Measurements from ENCODE around the gene C14orf119.
A peak's percentile ranks its signal among the peaks of the same experiment; 100 is the strongest.

The C14orf119 gene

DNA sequence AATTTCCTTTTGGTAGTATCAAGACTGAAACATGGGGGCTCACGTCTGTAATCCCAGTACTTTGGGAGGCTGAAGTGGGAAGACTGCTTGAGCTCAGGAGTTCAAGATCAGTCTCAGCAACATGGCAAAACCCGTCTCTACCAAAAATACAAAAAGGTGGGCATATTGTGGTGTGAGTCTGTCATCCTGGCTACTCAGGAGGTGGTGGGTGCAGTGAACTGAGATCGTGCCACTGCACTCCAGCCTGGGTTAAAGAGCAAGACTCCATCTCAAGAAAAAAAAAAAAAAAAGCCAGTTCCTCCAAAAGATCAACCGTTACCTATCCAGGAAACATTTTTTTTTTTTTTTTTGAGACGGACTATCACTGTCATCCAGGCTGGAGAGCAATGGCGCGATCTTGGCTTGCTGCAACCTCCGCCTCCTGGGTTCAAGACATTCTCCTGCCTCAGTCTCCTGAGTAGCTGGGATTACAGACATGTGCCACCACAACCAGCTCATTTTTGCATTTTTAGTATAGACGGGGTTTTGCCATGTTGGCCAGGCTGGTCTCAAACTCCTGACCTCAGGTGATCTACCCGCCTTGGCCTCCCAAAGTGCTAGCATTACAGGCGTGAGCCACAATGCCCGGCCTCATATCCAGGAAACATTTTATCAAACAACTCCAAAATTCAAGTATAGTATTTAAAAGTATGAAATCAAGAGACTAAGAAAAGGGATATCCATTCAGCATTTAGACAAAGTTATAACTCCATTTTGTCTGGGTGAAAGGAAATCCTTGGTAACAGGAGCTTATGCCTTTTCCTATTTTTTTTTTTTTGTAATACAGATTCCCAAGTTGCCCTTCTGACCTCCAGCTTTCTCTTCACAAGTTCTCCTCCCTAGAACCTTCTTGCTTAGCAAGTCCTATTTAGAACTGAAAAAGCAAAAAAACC, 3.7 kb upstream of the C14orf119 start:
- Histone ChIP-seq H3K9me2 (ENCODE audit: low read depth, low read length) (no peaks in the 10 kb centered on the region), H4K20me1 (ENCODE audit: insufficient read depth, low read length) (no peaks in the 10 kb centered on the region), H3K79me2 (ENCODE audit: insufficient read depth, low read length) (peaks cover 30% of the 10 kb centered on the region), H3K36me3 (ENCODE audit: insufficient read depth, low read length) (peaks cover 68% of the 10 kb centered on the region), H3K27ac (ENCODE audit: low read depth, low read length, poor library complexity, severe bottlenecking) (no peak overlapping the region), H3K9me3 (ENCODE audit: low read length) (no peaks in the 10 kb centered on the region), H2AFZ (ENCODE audit: low read length) (no peak overlapping the region), H3K4me2 (ENCODE audit: low read length) (no peak overlapping the region), H3K4me3 (ENCODE audit: low read depth, low read length, poor library complexity, severe bottlenecking) (no peak overlapping the region), H3F3A (ENCODE audit: insufficient read depth, low read length) (no peaks in the 10 kb centered on the region), H3K4me1 (ENCODE audit: insufficient read depth, low read length, severe bottlenecking) (peaks cover 21% of the 10 kb centered on the region), H3K27me3 (ENCODE audit: insufficient read depth, low read length) (no peaks in the 10 kb centered on the region), H3K9ac (ENCODE audit: low read length) (no peak overlapping the region)
- no peak for TF ChIP-seq EZH2 (IDR thresholded peaks at IDR 0.05; ENCODE audit: borderline replicate concordance, low read length)
- TF ChIP-seq, protein P1, sequence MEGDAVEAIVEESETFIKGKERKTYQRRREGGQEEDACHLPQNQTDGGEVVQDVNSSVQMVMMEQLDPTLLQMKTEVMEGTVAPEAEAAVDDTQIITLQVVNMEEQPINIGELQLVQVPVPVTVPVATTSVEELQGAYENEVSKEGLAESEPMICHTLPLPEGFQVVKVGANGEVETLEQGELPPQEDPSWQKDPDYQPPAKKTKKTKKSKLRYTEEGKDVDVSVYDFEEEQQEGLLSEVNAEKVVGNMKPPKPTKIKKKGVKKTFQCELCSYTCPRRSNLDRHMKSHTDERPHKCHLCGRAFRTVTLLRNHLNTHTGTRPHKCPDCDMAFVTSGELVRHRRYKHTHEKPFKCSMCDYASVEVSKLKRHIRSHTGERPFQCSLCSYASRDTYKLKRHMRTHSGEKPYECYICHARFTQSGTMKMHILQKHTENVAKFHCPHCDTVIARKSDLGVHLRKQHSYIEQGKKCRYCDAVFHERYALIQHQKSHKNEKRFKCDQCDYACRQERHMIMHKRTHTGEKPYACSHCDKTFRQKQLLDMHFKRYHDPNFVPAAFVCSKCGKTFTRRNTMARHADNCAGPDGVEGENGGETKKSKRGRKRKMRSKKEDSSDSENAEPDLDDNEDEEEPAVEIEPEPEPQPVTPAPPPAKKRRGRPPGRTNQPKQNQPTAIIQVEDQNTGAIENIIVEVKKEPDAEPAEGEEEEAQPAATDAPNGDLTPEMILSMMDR (IDR thresholded peaks at IDR 0.05; ENCODE audit: low read length): no peak

DNA sequence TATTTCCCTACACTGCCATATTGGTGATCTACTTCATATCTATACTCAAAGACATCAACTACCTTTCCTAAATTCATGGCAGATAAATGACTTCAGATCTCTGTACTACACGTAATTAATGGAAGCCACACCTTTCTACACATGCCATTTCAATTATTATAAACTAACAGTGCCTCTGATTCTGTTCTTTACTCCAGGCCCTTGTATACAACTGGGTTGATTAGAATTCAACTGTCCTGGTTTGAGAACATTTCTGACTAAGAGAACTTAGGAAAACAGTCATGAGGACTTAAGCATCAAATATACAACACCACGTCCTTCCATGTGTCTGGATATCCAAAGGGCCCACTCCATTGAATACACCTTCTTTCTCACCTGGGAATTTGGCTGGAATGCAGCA, 2.2 kb upstream of the C14orf119 start:
- Histone ChIP-seq H2AFZ (ENCODE audit: low read length) (no peak overlapping the region), H3K36me3 (ENCODE audit: insufficient read depth, low read length) (peaks cover 69% of the 10 kb centered on the region), H3K9ac (ENCODE audit: low read length) (peak overlapping the region; percentile 9; the same call in 1 of the 2 replicates), H3K9me2 (ENCODE audit: low read depth, low read length) (no peaks in the 10 kb centered on the region), H3K9me3 (ENCODE audit: low read length) (no peaks in the 10 kb centered on the region), H3K27ac (ENCODE audit: low read depth, low read length, poor library complexity, severe bottlenecking) (no peak overlapping the region), H4K20me1 (ENCODE audit: insufficient read depth, low read length) (no peaks in the 10 kb centered on the region), H3K4me1 (ENCODE audit: insufficient read depth, low read length, severe bottlenecking) (peaks cover 25% of the 10 kb centered on the region), H3K4me3 (ENCODE audit: low read depth, low read length, poor library complexity, severe bottlenecking) (peak overlapping the region; percentile 73), H3K27me3 (ENCODE audit: insufficient read depth, low read length) (no peaks in the 10 kb centered on the region), H3K79me2 (ENCODE audit: insufficient read depth, low read length) (peaks cover 30% of the 10 kb centered on the region), H3F3A (ENCODE audit: insufficient read depth, low read length) (no peaks in the 10 kb centered on the region), H3K4me2 (ENCODE audit: low read length) (peak overlapping the region; percentile 93)
- TF ChIP-seq EZH2 (IDR thresholded peaks at IDR 0.05; ENCODE audit: borderline replicate concordance, low read length): no peak
- TF ChIP-seq, protein P1 (IDR thresholded peaks at IDR 0.05; ENCODE audit: low read length): no peak

DNA sequence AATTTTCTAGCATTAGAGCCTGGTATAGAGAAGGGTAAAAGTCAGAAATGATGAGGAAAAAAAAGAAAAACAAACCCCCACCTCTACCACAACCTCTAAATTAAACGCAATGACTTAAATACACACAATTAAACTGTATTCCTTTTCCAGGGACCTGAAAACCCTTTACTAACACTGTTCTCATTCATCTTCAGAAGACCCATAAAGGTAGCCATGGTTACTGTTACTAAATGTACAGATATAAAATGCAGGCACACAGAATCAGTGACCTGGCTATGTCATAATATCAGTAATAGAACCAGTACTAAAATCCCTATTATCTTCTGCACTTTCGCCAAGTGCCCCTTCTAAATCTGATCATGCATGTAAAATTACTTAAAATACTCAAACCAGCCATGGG, 1.8 kb upstream of the C14orf119 start:
- Histone ChIP-seq H3K79me2 (ENCODE audit: insufficient read depth, low read length) (peaks cover 30% of the 10 kb centered on the region), H2AFZ (ENCODE audit: low read length) (no peak overlapping the region), H3K9me3 (ENCODE audit: low read length) (no peaks in the 10 kb centered on the region), H3K4me2 (ENCODE audit: low read length) (peak overlapping the region; percentile 93), H3K9ac (ENCODE audit: low read length) (peak overlapping the region; percentile 83), H3K4me1 (ENCODE audit: insufficient read depth, low read length, severe bottlenecking) (peaks cover 25% of the 10 kb centered on the region), H4K20me1 (ENCODE audit: insufficient read depth, low read length) (no peaks in the 10 kb centered on the region), H3K27ac (ENCODE audit: low read depth, low read length, poor library complexity, severe bottlenecking) (no peak overlapping the region), H3K27me3 (ENCODE audit: insufficient read depth, low read length) (no peaks in the 10 kb centered on the region), H3K36me3 (ENCODE audit: insufficient read depth, low read length) (peaks cover 69% of the 10 kb centered on the region), H3F3A (ENCODE audit: insufficient read depth, low read length) (no peaks in the 10 kb centered on the region), H3K4me3 (ENCODE audit: low read depth, low read length, poor library complexity, severe bottlenecking) (peak overlapping the region; percentile 73), H3K9me2 (ENCODE audit: low read depth, low read length) (no peaks in the 10 kb centered on the region)
- no peak for TF ChIP-seq EZH2 (IDR thresholded peaks at IDR 0.05; ENCODE audit: borderline replicate concordance, low read length)
- TF ChIP-seq, protein P1 (IDR thresholded peaks at IDR 0.05; ENCODE audit: low read length): no peak
